Measurements from ENCODE around the gene ETFB. TPM values are rescaled to one million over a fixed set of nuclear protein-coding genes. Genes with fewer than 3 reads are reported as not detected.

ETFB gene
- total and polyA plus RNA-seq, 10 of the 15 experiments (the other 5 are each of a cell fraction or from before 2014, with no cell fraction given) = 15.1 to 166 (median 87.8) TPM

- H3K27ac ChIP-seq (ENCODE audit: control insufficient read depth, insufficient read depth) = no peak overlapping the region
- ChIA-PET POLR2A (no interaction called here), CTCF (no interaction called here), RAD21 (ENCODE audit: unreplicated experiment) (no interaction called here), SMC1A (ENCODE audit: uncharacterized antibody, unreplicated experiment) (no interaction called here)
- FAIRE-seq = no peak
- no peaks in the 10 kb centered on the region; a peak in 1 of 4 replicates for H3K27me3 ChIP-seq (replicated peaks in 1 of 2; ENCODE audit: control insufficient read depth in 2 of 2, insufficient read depth in 2 of 2, low read length in 1 of 2)
- H3K79me2 ChIP-seq (ENCODE audit: control insufficient read depth, insufficient read depth, low read length) = no peaks in the 10 kb centered on the region
- H3K4me3 ChIP-seq = no peak overlapping the region
- H3K4me2 ChIP-seq (ENCODE audit: control insufficient read depth, insufficient read depth) = no peak overlapping the region
- no TSS peak for BruUV-seq (replicated peaks)
- no peaks in the 10 kb centered on the region for H3K36me3 ChIP-seq (ENCODE audit: control insufficient read depth in 2 of 2, insufficient read depth in 2 of 2, low read length in 1 of 2)
- H2AFZ ChIP-seq (ENCODE audit: control insufficient read depth, low read depth, low read length) = no peak overlapping the region
- no peak overlapping the region for H3K9ac ChIP-seq (ENCODE audit: control insufficient read depth, insufficient read depth, low read length)
- intact Hi-C loops (cut with micrococcal nuclease; ENCODE audit: unreplicated experiment) (no loop called here), in situ Hi-C loops (cut with MboI) (no loop called here)
- H3K9me3 ChIP-seq (replicated peaks; ENCODE audit: control insufficient read depth, insufficient read depth, low read length) = no peaks in the 10 kb centered on the region
- no peak for ATAC-seq
- WGBS (ENCODE audit: insufficient coverage, insufficient replicate concordance, low lambda C conversion rate, missing lambda C conversion rate) = 42% methylated on average over 6 of the region's 6 CpGs
- no peaks in the 10 kb centered on the region for H4K20me1 ChIP-seq (ENCODE audit: control insufficient read depth, insufficient read depth)
- no peaks in the 10 kb centered on the region for H3K4me1 ChIP-seq (ENCODE audit: control insufficient read depth, insufficient read depth, low read length)
- TF ChIP-seq NFYA (IDR thresholded peaks at IDR 0.05; ENCODE audit: borderline replicate concordance, low read depth, low read length) (no peak), PRDM15 (CRISPR knock-in tag; IDR thresholded peaks at IDR 0.05) (no peak), BCL3 (IDR thresholded peaks at IDR 0.05; ENCODE audit: borderline replicate concordance, insufficient read depth, low read depth, low read length, poor library complexity, severe bottlenecking) (no peak), REST (IDR thresholded peaks at IDR 0.05; ENCODE audit: low read depth, low read length) (no peak), GATAD2B (conservative IDR thresholded peaks at IDR 0.05; ENCODE audit: low read depth) (no peak), ZNF274 (IDR thresholded peaks at IDR 0.05; ENCODE audit: insufficient read depth, insufficient read length) (no peak), ETV6 (conservative IDR thresholded peaks at IDR 0.05 in 1 of 2, IDR thresholded peaks at IDR 0.05 in 1 of 2; ENCODE audit: borderline replicate concordance in 1 of 2, low read depth in 1 of 2) (no peak), TBL1XR1 (IDR thresholded peaks at IDR 0.05; ENCODE audit: low read depth, low read length) (no peak), E2F8 (IDR thresholded peaks at IDR 0.05; ENCODE audit: low read depth, partially characterized antibody) (no peak), SREBF2 (IDR thresholded peaks at IDR 0.05; ENCODE audit: low read length) (no peak), BRCA1 (IDR thresholded peaks at IDR 0.05; ENCODE audit: low read depth, low read length) (no peak), HDAC6 (IDR thresholded peaks at IDR 0.05; ENCODE audit: unreplicated experiment) (no peak), SMAD5 (IDR thresholded peaks at IDR 0.05; ENCODE audit: low read depth) (no peak)
- DNase-seq (ENCODE audit: low read depth, low spot score) = no peak
Observed at GRCh38 chr19:51324167-51324481, 42.1 kb downstream of the ETFB start.
